HepG2 (cell line): ENCODE data around the gene R3HDM4. TPM values are rescaled to one million over a fixed set of nuclear protein-coding genes. Genes with fewer than 3 reads are reported as not detected.

Experiments used
- CBX1 ChIP-seq: IDR thresholded peaks from one replicate; pipeline ENCODE4 v1.6.1; 2016; ENCODE audit warnings: antibody characterized with exemption, low read depth
- HBP1 ChIP-seq: IDR thresholded peaks from 2 replicates; pipeline ENCODE4 v1.6.1; 2016; ENCODE audit warnings: low read depth, control low read depth
- IRF2 ChIP-seq: IDR thresholded peaks from 2 replicates; pipeline ENCODE4 v1.6.1; 2018; ENCODE audit warnings: missing genetic modification reagents, missing compliant biosample characterization
- JUN ChIP-seq: sonication (generic); formaldehyde crosslinking; IDR thresholded peaks from 2 replicates; pipeline ENCODE4 v1.4.0; 2020; ENCODE audit warnings: mild to moderate bottlenecking, missing genetic modification reagents
- KLF12 ChIP-seq: sonication (generic); formaldehyde crosslinking; IDR thresholded peaks from 2 replicates; pipeline ENCODE4 v1.4.0; 2020; ENCODE audit warnings: missing genetic modification reagents, borderline replicate concordance
- KLF13 ChIP-seq: sonication (generic); formaldehyde crosslinking; IDR thresholded peaks from 2 replicates; pipeline ENCODE4 v1.4.0; 2020; ENCODE audit warnings: mild to moderate bottlenecking, missing genetic modification reagents
- KLF15 ChIP-seq: sonication (generic); formaldehyde crosslinking; IDR thresholded peaks from 2 replicates; pipeline ENCODE4 v1.8.1; 2023; ENCODE audit warnings: borderline replicate concordance, mild to moderate bottlenecking, inconsistent platforms, missing genetic modification reagents, mixed read lengths
- NFAT5 ChIP-seq: sonication (generic); formaldehyde crosslinking; IDR thresholded peaks from 2 replicates; pipeline ENCODE4 v1.4.0; 2020; ENCODE audit warnings: missing genetic modification reagents
- NFKBIZ ChIP-seq: IDR thresholded peaks from 2 replicates; pipeline ENCODE4 v1.6.1; 2018; ENCODE audit warnings: missing genetic modification reagents, missing compliant biosample characterization
- PCBP2 ChIP-seq: fragments of 200-400 bp; formaldehyde crosslinking; optimal IDR thresholded peaks from 2 replicates; pipeline ENCODE3; 2018; ENCODE audit warnings: low read length, low read depth; ENCODE audit not compliant: poor library complexity, severe bottlenecking
- SNAPC4 ChIP-seq: sonication (generic); formaldehyde crosslinking; IDR thresholded peaks from 2 replicates; pipeline ENCODE4 v1.4.0; 2020; ENCODE audit warnings: mild to moderate bottlenecking, missing genetic modification reagents
- TBP ChIP-seq: sonication (generic); formaldehyde crosslinking; IDR thresholded peaks from 2 replicates; pipeline ENCODE4 v1.5.0; 2020; ENCODE audit warnings: missing genetic modification reagents
- THAP11 ChIP-seq: IDR thresholded peaks from 2 replicates; pipeline ENCODE4 v1.6.1; 2016; ENCODE audit warnings: missing biosample characterization, missing genetic modification reagents
- YEATS4 ChIP-seq: sonication (generic); formaldehyde crosslinking; IDR thresholded peaks from 2 replicates; pipeline ENCODE4 v1.4.0; 2020; ENCODE audit warnings: missing genetic modification reagents, borderline replicate concordance
- ZFP82 ChIP-seq: sonication (generic); formaldehyde crosslinking; IDR thresholded peaks from 2 replicates; pipeline ENCODE4 v1.5.1; 2020; ENCODE audit warnings: mild to moderate bottlenecking, missing genetic modification reagents, borderline replicate concordance
- ZKSCAN5 ChIP-seq: sonication (generic); formaldehyde crosslinking; IDR thresholded peaks from 2 replicates; pipeline ENCODE4 v1.5.1; 2020; ENCODE audit warnings: mild to moderate bottlenecking, missing genetic modification reagents
- ZMYM2 ChIP-seq: sonication (generic); formaldehyde crosslinking; IDR thresholded peaks from 2 replicates; pipeline ENCODE4 v1.8.0; 2022; ENCODE audit warnings: mild to moderate bottlenecking, missing genetic modification reagents
- ZNF766 ChIP-seq: sonication (generic); formaldehyde crosslinking; IDR thresholded peaks from 2 replicates; pipeline ENCODE4 v1.5.0; 2020; ENCODE audit warnings: missing genetic modification reagents, borderline replicate concordance
- ZNF775 ChIP-seq: sonication (generic); formaldehyde crosslinking; IDR thresholded peaks from 2 replicates; pipeline ENCODE4 v1.4.0; 2020; ENCODE audit warnings: missing genetic modification reagents, mild to moderate bottlenecking, moderate library complexity, borderline replicate concordance
- polyA plus RNA-seq, 8 experiments: library from polyadenylated mRNA; depleted of rRNA in 3 of 8; stranded (reverse) in 7 of 8; unstranded in 1 of 8; fragments of >200 nt; fragmentation: Illumina TruSeq in 4 of 8; extraction: Trizol in 4 of 8; gene quantifications; 2 replicates each; pipeline versions ENCODE4 v1.2.1 to v1.2.3, GENCODE V29; 2011 to 2016; ENCODE audit warnings: low read depth in 4 of 8, missing spikeins in 1 of 8, mixed read lengths in 1 of 8; ENCODE audit not compliant: insufficient read depth in 1 of 8
- total RNA-seq, 5 experiments: library from RNA; depleted of rRNA; stranded (reverse); fragments of >200 nt; fragmentation: Illumina TruSeq; extraction: Trizol; gene quantifications; 2 replicates each; pipeline ENCODE4 v1.2.3, GENCODE V29; 2016; ENCODE audit warnings: low read depth in 1 of 5

The R3HDM4 gene
- total and polyA plus RNA-seq, 2 of the 13 experiments (the other 11 are each of a cell fraction or from before 2014, with no cell fraction given) = 26.2 to 26.9 TPM

- TF ChIP-seq NFAT5 = no peak; the same call in 1 of the 2 replicates
- peak; percentile 29; the same call in 1 of the 2 replicates for TF ChIP-seq SNAPC4 (CRISPR knock-in tag)
- TF ChIP-seq ZMYM2 (CRISPR knock-in tag) = no peak
- peak; percentile 39; the same call in 1 of the 2 replicates for TF ChIP-seq KLF15 (CRISPR knock-in tag)
- TF ChIP-seq THAP11 (CRISPR knock-in tag) = peak; percentile 83
- TF ChIP-seq YEATS4 (CRISPR knock-in tag) = peak; percentile 76
- no peak for TF ChIP-seq TBP (CRISPR knock-in tag)
- TF ChIP-seq HBP1 (CRISPR knock-in tag) = peak; percentile 86; the same call in 1 of the 2 replicates
- TF ChIP-seq ZFP82 (CRISPR knock-in tag) = no peak
- TF ChIP-seq ZNF766 (CRISPR knock-in tag) = peak; percentile 90; the same call in 1 of the 2 replicates
- TF ChIP-seq KLF13 = no peak
- no peak for TF ChIP-seq PCBP2
- TF ChIP-seq ZKSCAN5 (CRISPR knock-in tag) = 0 out of 2 replicates have a peak, but pooled peaks have one; percentile 38
- no peak for TF ChIP-seq ZNF775
- peak; percentile 90; the same call in 1 of the 2 replicates for TF ChIP-seq KLF12
- TF ChIP-seq JUN (CRISPR knock-in tag) = peak; percentile 35; the same call in 1 of the 2 replicates
- peak; percentile 82; the same call in 1 of the 2 replicates for TF ChIP-seq NFKBIZ (CRISPR knock-in tag)
- TF ChIP-seq CBX1 = peak; percentile 61
- peak; percentile 75 for TF ChIP-seq IRF2 (CRISPR knock-in tag)
Observed at GRCh38 chr19:934865-935479, 22.0 kb upstream of the R3HDM4 start (continued).
